Gastrocnemius medialis (tissue), 4 donors: ENCODE data around the gene RASGEF1C. TPM values are rescaled to one million over a fixed set of nuclear protein-coding genes. Genes with fewer than 3 reads are reported as not detected.

ENCODE experiments used
- ATAC-seq, 2 donors: fragments of 150-250 bp; one replicate each; pipeline ENCODE4 v1.9.1; 2016
- DNase-seq, 2 donors: peaks; one replicate each; pipeline ENCODE4 v3.0.0-alpha.2; 2019
- H3K27ac ChIP-seq, 4 donors: fragments of 200-600 bp; sonication (generic); 1 replicate in 1 of 4; 2 replicates in 3 of 4; pipeline ENCODE4 v1.5.1; 2016 to 2018; ENCODE audit warnings: mild to moderate bottlenecking in 2 of 4, moderate library complexity in 1 of 4
- H3K27me3 ChIP-seq, 3 donors: fragments of 200-600 bp; sonication (generic) in 2 of 3; 1 replicate in 1 of 3; 2 replicates in 2 of 3; pipeline versions ENCODE4 v1.5.1 to v1.6.0; 2016 to 2019; ENCODE audit warnings: mild to moderate bottlenecking in 1 of 3, moderate library complexity in 1 of 3
- H3K36me3 ChIP-seq, 2 donors: fragments of 200-600 bp; sonication (generic) in 1 of 2; one replicate each; pipeline ENCODE4 v1.5.1; 2017 to 2018
- H3K4me1 ChIP-seq, 2 donors: fragments of 200-600 bp; sonication (generic) in 1 of 2; one replicate each; pipeline ENCODE4 v1.5.1; 2016 to 2017; ENCODE audit warnings: mild to moderate bottlenecking in 2 of 2
- H3K4me3 ChIP-seq, 4 donors: fragments of 200-600 bp; sonication (generic) in 3 of 4; 1 replicate in 1 of 4; 2 replicates in 3 of 4; pipeline ENCODE4 v1.5.1; 2016 to 2019; ENCODE audit warnings: mild to moderate bottlenecking in 2 of 4
- H3K9me3 ChIP-seq, 3 donors: fragments of 200-600 bp; sonication (generic) in 2 of 3; 1 replicate in 1 of 3; 2 replicates in 2 of 3; pipeline ENCODE4 v1.5.1; 2016 to 2019
- CTCF ChIP-seq, 5 experiments: fragments of 450-650 bp in 3 of 5; fragments of 200-600 bp in 2 of 5; sonication (generic) in 2 of 5; IDR thresholded peaks in 4 of 5; conservative IDR thresholded peaks in 1 of 5; 1 replicate in 4 of 5; 2 replicates in 1 of 5; pipeline ENCODE4 v1.5.1; 2016 to 2019; ENCODE audit warnings: antibody characterized with exemption in 5 of 5, mild to moderate bottlenecking in 3 of 5, moderate library complexity in 3 of 5
- POLR2A ChIP-seq, 2 donors: fragments of 450-650 bp; IDR thresholded peaks; one replicate each; pipeline ENCODE4 v1.6.1; 2017; ENCODE audit warnings: antibody characterized with exemption in 2 of 2, mild to moderate bottlenecking in 2 of 2, moderate library complexity in 2 of 2
- in situ Hi-C, 4 donors: fragments of 200-750 bp; cut with MboI; loops; one replicate each; pipeline versions ENCODE4 v1.15.0 to v1.8.0; 2017; ENCODE audit warnings: low sequenced_read_pairs in 4 of 4
- intact Hi-C: fragments of 100-400 bp; cut with DNase I; formaldehyde crosslinking; loops from one replicate; pipeline ENCODE4 v1.15.1; 2023; ENCODE audit warnings: low total_unique reads
- total RNA-seq, 4 donors: library from RNA; depleted of rRNA; stranded (reverse); fragments of >200 nt; gene quantifications; one replicate each; pipeline versions ENCODE4 v1.1.0 to v1.2.3, GENCODE V29; 2016

The RASGEF1C gene
- total RNA-seq, 4 donors from 2014 or later, result not detected

GRCh38 chr5:180078348-180078747, 130.7 kb downstream of the RASGEF1C start:
- H3K27me3 ChIP-seq, result peaks cover 0 to 3% (median 0%) of the 10 kb centered on the region in 3 donors
- H3K9me3 ChIP-seq, result no peaks in the 10 kb centered on the region
- no peak overlapping the region for H3K27ac ChIP-seq
- H3K4me3 ChIP-seq, result no peak overlapping the region
- TF ChIP-seq CTCF (IDR thresholded peaks at IDR 0.05 in 4 of 5, conservative IDR thresholded peaks at IDR 0.05 in 1 of 5) (no peak), POLR2A (IDR thresholded peaks at IDR 0.05) (no peak)
- in situ Hi-C loops, result loop anchor here in 1 of 4 donors (25.0 kb wide), 2 partner anchors 166 to 316 kb away; partner anchors contain the start of gene TBC1D9B
- no peaks in the 10 kb centered on the region for H3K36me3 ChIP-seq
- intact Hi-C loops, result loop anchor here (10.0 kb wide), 1 partner anchor 1454 kb away; the partner anchor contains the start of gene CLK4
- H3K4me1 ChIP-seq, result no peaks in the 10 kb centered on the region
- DNase-seq (no peak), ATAC-seq (no peak)

GRCh38 chr5:180077594-180078284, 131.3 kb downstream of the RASGEF1C start:
- Histone ChIP-seq H3K27ac (no peak overlapping the region), H3K4me3 (no peak overlapping the region), H3K27me3 (peaks cover 0 to 3% (median 0%) of the 10 kb centered on the region in 3 donors), H3K9me3 (no peaks in the 10 kb centered on the region), H3K36me3 (no peaks in the 10 kb centered on the region), H3K4me1 (no peaks in the 10 kb centered on the region)
- intact Hi-C loops, result loop anchor here (10.0 kb wide), 1 partner anchor 1453 kb away; the partner anchor contains the start of gene CLK4
- in situ Hi-C loops, result loop anchor here in 1 of 4 donors (25.0 kb wide), 2 partner anchors 165 to 315 kb away; partner anchors contain the start of gene TBC1D9B
- DNase-seq (no peak), ATAC-seq (no peak)
- TF ChIP-seq POLR2A (IDR thresholded peaks at IDR 0.05) (no peak), CTCF (IDR thresholded peaks at IDR 0.05 in 4 of 5, conservative IDR thresholded peaks at IDR 0.05 in 1 of 5) (no peak)

- Histone ChIP-seq H3K4me1 (peaks cover 0 to 2% of the 10 kb centered on the region in 2 donors), H3K9me3 (no peaks in the 10 kb centered on the region), H3K27ac (no peak overlapping the region), H3K4me3 (no peak overlapping the region), H3K36me3 (no peaks in the 10 kb centered on the region), H3K27me3 (peaks cover 0 to 3% (median 0%) of the 10 kb centered on the region in 3 donors)
- in situ Hi-C loops (loop anchor here in 1 of 4 donors (25.0 kb wide), 2 partner anchors 163 to 313 kb away; partner anchors contain the start of gene TBC1D9B), intact Hi-C loops (loop anchor here (10.0 kb wide), 1 partner anchor 1451 kb away; the partner anchor contains the start of gene CLK4)
- no peak for DNase-seq
- TF ChIP-seq CTCF (IDR thresholded peaks at IDR 0.05 in 4 of 5, conservative IDR thresholded peaks at IDR 0.05 in 1 of 5), result no peak
- no peak for TF ChIP-seq POLR2A (IDR thresholded peaks at IDR 0.05)
- ATAC-seq, result no peak
Measured at GRCh38 chr5:180075703-180076102, 133.3 kb downstream of the RASGEF1C start.

GRCh38 chr5:180074462-180074861, 134.5 kb downstream of the RASGEF1C start:
- in situ Hi-C loops (no loop called here), intact Hi-C loops (loop anchor here (5.0 to 10.0 kb wide), 2 partner anchors 522 to 1450 kb away; partner anchors contain the start of genes CLK4 and RUFY1)
- Histone ChIP-seq H3K9me3 (no peaks in the 10 kb centered on the region), H3K36me3 (no peaks in the 10 kb centered on the region), H3K27me3 (no peaks in the 10 kb centered on the region), H3K27ac (no peak overlapping the region), H3K4me3 (no peak overlapping the region), H3K4me1 (peaks cover 9 to 14% of the 10 kb centered on the region in 2 donors)
- TF ChIP-seq CTCF (IDR thresholded peaks at IDR 0.05 in 4 of 5, conservative IDR thresholded peaks at IDR 0.05 in 1 of 5), result no peak
- TF ChIP-seq POLR2A (IDR thresholded peaks at IDR 0.05), result no peak
- DNase-seq (no peak), ATAC-seq (no peak)
